Stimulated activated CD4-positive, alpha-beta T cell treated with anti-CD3 and anti-CD28 coated beads, Interleukin-2, amount 100 ng/mL, for 4 hours (primary cell): Measurements from ENCODE around the gene WDR3.

Experiments
- DNase-seq: peaks from one replicate; pipeline ENCODE4 v3.0.0-alpha.2; 2020; ENCODE audit warnings: low read depth

Gene WDR3

DNA sequence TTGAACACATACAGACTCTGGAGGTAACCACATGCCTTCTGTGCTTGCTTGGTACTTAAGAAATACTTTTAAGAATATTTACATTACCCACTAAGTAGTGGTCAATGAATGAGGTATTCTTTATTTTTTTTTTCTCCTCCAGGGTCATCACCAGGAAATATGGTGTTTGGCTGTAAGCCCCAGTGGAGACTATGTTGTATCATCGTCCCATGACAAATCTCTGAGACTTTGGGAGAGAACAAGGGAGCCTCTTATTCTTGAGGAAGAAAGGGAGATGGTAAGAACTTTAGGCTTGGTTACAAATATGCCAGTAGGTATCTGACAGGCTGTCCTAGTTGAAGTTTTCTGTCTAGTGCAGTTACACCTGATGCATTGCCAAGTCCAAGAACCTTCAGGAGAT is 22.8 kb downstream of the WDR3 start:
- DNase-seq = no peak

DNA sequence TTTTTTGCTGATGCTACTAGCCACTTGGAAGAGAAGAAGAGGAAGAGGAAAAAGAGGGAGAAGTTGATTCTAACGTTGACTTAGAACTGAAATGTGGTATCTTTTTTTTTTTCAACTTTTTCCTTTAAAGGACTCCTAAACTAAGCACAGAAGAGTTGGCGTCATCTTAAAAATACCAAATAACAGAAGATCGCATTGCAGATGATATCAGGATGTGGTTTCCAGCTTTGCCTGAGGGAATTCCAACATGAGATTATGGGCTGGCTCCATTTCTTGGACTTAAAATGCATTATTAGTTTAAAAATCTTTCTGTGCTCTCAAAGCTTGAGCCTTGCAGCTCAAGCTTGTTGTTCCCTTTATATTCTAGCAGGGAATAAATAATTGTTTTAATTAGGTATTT is 29.8 kb downstream of the WDR3 start:
- DNase-seq = no peak

DNA sequence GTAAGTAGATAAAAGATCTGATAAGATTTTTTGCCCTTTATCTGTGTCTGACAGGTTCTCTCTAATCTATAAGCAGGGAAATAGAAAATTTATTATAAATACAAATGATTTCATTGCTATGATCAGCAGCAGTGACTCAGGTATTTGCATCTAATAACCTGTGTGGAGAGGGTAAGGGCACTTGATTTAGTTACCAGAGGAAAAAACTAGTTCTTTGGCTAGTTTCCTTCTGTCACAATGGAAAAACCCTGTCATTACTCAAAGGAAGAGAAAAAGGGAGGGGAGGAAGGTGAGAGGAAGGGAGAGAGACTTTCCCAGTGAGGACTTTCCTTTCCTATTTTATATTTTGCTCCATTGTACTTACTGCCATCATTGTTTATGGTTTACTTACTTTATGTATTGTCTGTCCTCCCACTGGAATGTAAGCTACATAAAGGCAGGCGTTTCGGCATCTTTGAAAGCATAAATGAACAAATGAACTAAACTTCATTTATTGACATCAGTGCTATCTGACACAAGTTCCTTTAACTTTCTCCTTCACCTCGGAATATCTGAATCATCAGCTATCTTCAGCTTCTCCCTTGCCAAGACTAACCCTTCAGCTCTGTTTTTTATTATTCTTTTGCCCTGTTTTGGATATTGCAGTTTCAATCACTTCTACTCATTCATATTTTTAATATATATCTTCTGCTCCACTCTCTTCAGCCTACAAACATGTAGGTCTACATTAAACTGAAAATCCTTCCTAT is 34.9 kb downstream of the WDR3 start:
- DNase-seq = no peak

GRCh38 chr1:117967477-117967876 is 37.9 kb downstream of the WDR3 start:
- no peak for DNase-seq

GRCh38 chr1:117967881-117968280 is 38.3 kb downstream of the WDR3 start:
- no peak for DNase-seq

- no peak for DNase-seq
Observed at GRCh38 chr1:117970252-117970651, 40.7 kb downstream of the WDR3 start.

GRCh38 chr1:117971777-117972176 is 42.2 kb downstream of the WDR3 start:
- no peak for DNase-seq

DNA sequence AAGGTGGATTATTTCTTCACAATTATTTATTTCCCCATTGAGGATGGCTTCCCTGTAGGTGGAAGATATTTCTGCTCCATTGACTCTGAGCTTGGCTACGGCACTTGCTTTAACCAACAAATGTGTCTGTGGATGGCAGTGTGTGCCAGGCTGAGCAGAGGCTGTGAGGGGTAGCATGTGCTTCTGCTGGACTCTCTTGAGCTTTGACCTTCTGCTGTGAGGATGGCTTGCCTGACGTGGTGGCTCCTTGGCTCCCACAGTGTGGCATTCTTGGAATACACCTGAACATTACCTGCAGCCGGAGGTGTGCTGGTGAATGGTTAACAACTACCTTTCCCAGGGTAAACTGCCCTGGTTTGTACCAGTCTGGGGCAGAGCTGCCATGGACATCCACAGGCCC is 46.8 kb downstream of the WDR3 start:
- DNase-seq = no peak

DNA sequence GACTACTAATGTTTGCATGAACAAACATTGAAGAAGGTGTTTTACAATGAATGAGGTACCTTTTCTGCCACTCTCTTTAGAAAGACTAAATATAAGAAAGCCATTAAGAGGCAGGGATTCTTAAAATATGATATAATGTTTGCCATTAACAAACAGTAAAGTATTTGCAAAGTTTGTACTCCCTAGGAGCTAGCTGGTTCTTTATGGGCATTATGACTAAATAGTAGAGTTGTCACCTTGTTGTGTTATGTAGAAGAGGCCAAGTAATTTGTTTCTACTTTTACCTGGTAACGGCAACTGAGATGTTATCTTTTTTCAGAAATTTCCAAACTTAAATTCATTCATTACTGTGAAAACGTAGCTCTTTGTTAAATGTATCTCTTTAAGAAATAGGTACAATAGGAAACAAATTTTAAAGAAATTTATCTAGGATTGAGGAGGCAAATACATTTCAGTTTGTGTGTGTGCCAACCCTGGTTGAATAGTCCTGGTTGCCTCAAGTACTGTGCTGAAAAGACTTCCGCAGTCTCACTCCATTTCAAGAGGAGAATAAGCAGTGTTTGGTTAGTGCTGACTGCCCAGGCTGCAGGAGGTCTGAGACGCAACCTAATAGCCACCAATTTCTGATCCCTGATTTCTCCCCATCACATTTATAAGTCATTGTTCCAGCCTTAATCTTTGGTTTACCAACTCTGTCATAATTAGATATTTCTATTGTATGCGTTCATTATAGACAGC is 52.1 kb downstream of the WDR3 start:
- no peak for DNase-seq

GRCh38 chr1:117985239-117985638 is 55.7 kb downstream of the WDR3 start:
- DNase-seq = no peak

DNA sequence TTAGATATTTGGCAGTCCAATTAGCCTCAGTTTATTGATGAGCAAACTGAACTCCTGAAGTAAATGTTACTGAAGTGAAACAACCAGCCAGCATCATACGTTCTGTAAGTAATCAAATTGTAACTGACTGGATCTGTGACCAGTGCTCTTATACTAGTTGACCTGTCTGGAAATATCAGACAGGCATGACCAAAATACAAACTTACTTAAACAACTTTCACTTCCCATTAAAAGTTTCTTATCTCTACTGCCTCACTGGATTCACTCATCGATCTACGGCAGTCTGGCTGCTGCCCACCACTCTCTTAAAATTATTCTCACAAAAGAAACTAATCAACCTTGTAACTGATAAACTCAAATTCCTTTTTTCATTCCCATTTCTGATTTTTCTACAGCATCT is 56.4 kb downstream of the WDR3 start:
- no peak for DNase-seq

DNA sequence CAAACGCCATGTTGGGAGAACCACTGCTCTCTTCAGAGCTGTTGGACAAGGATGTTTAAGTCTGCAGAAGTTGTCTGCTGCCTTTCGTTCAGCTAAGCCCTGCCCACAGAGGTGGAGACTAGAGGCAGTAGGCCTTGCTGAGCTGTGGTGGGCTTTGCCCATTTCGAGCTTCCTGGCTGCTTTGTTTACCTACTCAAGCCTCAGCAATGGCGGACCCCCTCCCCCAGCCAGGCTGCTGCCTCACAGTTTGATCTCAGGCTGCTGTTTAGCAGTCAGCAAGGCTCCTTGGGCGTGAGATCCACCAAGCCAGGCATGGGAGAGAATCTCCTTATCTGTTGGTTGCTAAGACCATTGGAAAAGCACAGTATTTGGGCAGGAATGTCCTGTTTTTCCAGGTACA is 74.8 kb downstream of the WDR3 start:
- DNase-seq = no peak

DNA sequence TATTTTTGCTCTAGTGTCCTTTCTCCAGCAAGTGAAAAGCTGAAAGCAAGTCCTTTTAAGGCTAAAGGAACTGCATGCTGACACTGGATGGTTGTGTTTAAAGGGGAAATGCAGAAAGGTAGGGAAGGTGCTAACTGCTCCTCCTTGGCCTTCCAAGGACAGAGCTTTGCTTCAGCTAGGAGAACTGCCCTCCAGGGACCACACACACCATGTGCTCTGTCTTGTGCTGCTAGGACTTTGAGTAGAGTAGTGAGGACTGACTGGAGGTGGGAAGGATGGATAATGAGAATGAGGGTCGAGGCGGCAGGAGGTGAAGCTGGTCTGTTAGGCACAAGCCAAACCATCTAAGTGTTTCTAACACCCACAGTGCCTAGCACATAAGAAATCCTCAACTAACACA is 77.9 kb downstream of the WDR3 start:
- DNase-seq = no peak

DNA sequence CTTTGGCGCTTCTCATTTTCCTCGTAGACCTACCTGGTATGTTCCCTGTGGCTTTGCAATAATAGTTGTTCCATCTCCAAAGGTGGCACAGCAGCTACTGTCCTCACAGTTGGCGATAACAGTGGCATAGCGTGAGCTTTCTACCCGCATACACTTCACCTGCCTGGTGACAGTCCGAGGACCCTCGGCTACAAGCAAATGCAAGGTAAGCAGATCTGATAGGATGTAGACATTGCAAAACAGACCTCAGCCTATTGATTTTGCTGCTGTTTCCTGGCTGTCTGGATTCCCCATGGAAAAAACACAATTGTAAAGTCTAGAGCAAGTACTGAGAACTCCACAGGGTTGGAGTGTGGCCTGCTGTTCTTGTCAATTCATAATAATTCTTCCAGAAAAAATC is 78.5 kb downstream of the WDR3 start:
- DNase-seq = no peak

- no peak for DNase-seq
Observed at GRCh38 chr1:118012515-118013124, 83.1 kb downstream of the WDR3 start.

GRCh38 chr1:118013336-118013735 is 83.8 kb downstream of the WDR3 start:
- no peak for DNase-seq

DNA sequence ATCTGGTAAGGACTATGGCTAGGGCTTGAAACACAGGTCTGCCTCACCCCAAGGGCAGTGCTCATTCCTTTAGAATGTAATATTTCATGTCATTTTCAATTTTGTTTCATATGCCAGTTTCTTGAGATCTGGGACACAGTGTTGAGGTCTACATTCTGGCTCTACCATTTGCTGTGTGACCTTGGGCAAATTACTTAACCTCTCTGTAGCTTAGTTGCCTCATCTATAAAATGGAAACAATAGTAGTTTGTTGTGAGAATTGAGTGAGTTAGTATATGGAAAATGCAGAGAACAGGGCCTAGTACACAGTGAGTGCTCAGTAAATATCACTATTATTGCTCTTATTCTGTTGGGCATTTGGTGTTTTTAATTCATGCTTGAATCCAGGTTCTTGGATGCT is 84.4 kb downstream of the WDR3 start:
- DNase-seq = no peak
